HG02571 (cell line): ENCODE data around the gene ASCC2.
A peak's percentile ranks its signal among the peaks of the same experiment; 100 is the strongest.

ENCODE experiments used
- ATAC-seq: cut with Tn5 transposase; IDR thresholded peaks from one replicate; pipeline ENCODE4 v1.9.1; 2021; ENCODE audit warnings: mild to moderate bottlenecking, moderate library complexity; ENCODE audit not compliant: unreplicated experiment

Gene ASCC2

DNA sequence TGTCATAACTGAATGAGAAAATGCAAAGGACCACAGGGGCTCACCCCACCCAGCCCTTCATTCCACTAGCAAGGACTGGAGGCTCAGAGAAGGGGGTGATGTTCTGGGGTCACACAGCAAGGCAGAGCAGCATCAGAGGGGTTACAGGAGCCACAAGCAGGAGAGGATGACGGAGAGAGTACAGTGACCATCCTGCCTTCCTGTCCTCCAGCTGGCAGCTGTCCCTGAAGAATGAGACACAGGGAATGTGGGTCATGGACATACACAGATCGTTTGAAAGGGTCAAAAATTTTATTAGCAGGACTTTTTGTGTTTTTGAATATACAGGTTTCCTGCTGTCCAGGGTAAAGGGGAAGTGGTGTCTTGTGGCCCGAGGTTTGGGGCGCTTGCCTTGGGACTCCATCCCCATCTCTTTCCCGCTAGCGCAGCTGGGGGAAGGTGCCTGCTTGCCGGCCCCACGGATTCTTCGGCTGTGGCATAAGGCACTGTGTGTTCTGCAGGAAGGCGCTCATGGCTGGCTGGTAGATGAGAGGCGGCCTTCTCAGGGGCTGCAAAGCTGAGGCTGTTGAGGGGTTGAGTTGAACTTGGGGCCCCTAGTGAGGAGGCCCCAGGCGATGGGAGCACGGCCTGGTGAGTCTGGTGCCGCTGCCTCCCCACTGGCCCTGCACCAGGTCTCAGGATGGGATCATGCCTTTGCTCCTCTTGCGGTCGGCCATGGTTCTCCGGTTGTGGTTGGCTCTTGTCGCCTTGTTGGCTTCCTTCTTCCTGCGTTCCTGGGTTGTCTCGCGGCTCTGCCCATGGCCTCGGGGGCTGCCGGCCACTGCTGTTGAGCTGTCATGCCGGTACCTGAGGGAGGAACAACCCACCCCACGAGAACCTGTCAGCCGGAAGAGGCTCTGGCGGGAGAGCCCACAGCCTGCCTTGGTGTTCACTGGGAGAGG is 49.5 kb downstream of the ASCC2 start:
- ATAC-seq = no peak

DNA sequence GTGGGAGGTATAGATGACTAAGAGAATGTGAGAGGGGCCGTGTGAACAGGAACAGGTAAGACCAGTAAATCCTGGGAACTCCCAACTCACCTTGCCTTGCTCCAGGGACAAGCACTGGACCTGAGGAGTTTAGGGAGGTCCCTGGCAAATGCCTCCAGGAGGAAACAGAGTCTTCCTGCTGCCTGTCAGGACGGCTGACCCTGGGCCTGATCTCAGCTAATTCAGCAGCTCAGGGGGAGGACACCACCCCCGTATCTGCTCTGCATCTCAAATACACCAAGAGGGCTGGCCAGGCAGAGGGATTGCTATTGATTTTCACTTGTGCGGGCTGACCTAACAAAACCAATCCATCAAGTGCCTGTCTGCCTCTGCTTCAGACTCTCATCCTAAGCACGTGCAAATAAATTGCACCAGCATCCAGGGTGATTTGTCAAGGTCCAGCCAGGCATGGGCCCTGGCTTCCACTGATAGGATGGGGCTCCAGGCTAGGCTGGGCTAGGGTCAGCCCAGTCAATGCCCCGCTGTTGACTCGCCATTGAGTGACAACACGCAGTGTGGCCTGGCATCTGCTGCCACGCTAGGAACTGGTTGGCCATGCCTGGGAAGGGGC is 50.6 kb downstream of the ASCC2 start:
- ATAC-seq = no peak

DNA sequence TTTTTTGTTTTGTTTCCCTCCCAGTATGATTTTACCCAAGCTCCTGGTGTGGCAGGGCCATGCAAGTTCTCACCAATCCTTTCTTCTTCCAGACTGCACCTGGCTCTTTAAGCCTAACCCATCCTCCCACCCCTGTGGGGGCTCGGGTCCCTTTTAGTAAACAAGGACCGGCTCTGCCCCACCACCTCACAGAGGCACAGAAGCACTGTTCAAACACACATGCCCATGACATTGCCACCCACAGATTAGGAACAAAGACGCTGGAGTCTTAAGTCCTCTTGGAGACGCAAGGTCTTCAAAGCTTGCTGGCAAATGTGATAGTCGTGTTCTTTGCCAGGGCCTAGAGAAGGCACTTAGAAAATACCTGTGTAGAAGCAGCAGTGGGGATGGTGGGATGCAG is 52.0 kb downstream of the ASCC2 start:
- ATAC-seq = no peak

DNA sequence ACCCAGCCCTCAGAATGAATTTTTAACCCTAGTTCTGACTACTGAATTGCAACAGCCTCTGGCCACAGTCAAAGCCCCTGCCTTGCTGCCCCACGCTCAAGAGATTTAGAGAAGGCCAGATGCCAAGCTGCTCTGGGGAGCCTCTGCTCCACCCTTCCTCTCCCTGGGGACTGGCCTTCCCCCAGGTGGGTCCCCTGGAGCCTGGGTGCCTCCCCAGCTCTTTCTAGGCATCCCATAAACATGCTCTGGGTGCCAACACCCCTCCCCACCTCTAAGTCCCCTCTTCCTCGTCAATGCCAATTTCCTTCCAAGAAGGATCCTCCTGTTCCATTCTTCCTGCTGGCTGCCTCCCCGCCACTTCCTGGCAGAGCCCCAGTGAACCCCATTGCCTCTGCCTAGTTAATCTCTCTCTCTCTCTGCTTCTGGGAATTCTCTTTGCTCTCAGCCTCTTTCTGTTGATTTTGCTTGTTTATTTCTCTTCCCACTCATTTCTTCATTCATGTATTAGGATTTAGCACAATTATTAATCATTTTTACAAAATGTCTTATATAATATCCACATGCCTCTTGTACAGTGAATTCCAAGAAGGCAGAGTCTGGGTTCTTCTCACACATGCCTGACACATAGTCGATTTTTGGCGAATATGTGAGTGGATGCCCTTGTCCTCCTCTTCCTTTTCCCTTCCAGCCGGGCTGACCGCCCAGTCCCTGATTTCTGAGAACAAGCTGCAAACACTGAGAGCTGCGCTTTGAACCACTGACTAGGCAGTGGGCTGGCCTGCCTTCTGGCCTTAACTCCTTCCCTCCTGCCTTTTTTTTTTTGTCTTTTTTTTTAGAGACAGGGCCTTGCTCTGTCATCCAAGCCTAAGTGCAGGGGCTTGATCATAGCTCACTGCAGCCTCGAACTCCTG is 53.4 kb downstream of the ASCC2 start:
- ATAC-seq = no peak

DNA sequence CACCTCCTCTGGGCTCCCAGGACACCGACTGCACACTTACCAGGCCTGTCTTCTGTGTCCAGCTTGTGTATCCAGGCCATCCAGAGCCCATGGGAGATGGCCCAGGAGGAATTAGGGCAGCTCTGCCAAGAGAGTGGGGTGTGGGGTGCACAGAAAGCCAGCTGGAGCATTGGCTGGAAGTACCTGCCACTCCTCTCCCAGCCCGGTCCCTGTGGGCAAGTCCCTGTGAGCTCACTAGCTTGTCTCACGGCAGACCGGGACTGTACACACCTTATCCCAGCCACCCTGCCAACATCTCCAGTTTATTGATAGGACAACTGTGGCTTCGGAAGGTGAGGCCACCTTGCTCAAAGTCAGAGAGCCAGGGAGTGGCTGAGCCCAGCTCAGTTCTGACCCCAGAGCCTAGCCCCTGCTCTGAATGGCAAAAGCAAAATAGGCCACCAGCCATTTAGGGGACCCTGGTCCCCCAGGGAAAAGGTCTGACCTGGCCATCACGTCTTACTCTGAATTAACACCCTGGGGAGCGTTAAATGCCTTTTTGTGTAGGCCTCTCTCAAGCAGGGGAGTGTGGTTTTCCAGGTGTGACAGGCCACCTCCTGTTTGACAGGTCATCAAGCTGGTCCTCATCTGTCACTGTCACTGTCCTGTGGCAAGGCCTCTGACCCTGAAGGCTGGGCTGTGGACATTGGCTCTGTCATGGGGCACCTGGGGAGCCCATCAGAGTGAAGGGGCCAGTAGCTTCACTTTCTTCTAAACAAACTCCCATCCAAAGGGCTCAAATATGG is 55.8 kb downstream of the ASCC2 start:
- ATAC-seq = no peak

DNA sequence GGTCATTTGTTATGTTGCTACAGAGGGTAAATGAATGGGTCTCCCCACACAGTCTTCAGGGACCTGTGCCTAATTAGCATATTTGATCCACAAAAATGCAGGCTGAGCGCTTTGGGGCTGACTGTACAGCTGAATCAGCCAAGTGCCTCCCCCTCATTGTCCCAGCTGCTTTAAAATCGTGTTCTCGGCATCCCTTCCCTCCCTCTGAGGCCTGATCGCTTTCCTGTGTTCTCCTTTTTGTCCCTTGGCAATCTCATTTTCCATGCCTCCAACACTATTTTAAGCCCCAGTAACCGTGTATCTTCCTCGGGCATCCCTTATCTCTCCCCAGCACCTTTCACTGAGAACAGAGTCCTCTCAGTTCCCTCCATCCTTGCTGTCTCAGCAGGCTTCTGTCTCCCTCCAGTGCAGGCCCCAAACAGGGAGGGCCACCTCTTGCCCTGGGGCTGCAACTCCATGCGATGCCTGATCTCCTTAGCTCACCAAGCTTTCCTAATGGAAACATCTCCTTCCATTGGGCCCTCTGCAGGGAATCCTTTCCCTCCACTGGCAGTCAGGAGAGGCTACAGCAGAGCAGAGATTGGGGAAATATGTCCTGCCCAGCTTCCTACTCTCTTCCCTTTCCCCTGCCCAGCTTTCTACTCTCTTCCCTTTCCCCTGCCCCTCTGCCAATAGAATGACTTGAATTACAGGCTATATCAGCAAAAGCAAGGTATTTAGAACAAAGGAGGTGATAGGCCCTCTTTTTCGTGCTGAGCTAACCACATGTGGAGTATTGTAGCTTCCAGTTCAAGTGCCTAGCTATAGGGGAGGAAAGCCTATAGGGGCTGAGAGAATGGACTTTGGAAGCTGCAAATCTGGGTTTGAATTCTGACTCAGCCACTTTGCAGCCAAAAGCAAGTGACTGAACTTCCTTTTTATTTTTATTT is 57.1 kb downstream of the ASCC2 start:
- no peak for ATAC-seq

DNA sequence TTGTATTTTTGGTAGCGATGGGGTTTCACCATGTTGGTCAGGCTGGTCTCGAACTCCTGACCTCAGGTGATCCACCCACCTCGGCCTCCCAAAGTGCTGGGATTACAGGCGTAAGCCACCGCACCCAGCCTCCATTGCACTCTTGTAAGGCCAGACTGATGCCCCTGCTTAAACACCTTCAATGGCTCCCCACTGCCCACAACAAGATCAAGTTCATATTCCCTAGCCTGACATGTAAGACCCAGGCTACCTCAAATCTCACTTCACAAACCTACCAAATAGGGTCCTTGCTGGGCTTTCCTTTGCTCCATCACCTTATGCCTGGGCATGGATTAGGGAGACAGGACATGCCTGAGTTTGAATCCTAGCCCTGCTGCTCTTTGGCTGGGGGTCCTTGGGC is 57.9 kb downstream of the ASCC2 start:
- no peak for ATAC-seq

DNA sequence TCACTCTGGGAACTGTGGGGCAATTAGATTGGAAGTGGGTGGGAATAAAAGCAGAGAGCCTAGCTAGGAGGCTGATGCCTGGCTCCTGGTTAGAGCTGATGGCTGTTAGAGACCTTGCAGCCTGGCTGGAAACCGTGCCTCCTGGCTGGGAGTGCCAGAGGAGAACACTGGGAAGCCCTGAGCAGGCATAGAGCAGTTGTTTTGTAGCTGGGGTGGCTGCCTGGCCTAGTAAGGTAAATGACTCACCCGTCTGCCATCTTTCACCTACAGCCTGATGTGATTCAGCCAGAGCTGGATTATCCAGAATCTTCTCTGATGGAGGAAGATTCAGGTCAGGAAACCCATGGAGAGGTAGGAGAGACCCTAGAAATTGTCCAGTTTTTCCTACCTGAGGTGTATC is 64.8 kb downstream of the ASCC2 start:
- ATAC-seq = no peak

DNA sequence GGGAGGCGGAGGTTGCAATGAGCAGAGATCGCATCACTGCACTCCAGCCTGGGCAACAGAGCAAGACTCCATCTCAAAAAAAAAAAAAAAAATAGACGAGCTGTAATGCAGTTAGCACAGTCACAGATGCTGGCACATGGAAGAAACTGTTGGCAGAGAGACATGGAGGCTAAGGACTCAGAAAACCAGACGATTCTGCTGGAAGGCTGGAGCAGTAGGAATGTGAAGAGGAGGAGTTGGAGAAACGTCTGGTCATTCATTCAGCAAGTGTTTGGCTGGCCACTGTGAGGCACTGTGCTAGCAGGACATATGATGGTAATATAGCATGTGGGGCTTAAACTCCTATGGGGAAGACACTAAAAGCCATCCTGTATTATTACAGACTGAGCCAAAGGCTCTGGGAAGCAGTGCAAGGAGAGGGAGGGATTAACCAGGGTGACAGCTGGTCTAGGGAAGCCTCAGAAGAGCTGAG is 65.9 kb downstream of the ASCC2 start:
- ATAC-seq = no peak

DNA sequence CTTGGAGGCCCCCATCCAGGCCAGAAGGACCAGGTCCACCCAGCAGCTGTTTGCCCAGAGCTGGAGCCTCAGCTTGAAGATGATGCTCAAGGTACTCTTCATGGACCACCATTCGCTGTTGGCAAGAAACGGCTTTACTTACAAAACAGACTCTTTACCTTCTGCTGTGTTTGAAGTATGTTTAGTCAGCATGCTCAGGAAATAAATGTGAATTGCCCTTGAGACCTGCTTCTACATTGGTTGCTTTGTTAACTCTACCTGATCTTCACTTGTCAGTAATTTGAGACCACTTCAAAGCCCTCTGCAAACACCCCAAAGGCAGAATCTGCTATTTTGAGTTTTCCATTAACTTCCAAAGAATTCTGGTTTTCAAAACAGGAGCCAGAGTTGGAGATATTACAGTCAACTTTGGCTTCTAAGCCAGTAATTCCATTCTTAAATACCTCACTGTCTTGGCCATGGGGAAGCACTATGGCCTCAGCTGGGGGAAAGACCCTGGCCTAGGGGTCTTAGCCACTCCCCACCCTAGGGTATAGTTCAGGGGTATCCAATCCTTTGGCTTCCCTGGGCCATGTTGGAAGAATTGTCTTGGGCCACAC is 68.3 kb downstream of the ASCC2 start:
- no peak for ATAC-seq

DNA sequence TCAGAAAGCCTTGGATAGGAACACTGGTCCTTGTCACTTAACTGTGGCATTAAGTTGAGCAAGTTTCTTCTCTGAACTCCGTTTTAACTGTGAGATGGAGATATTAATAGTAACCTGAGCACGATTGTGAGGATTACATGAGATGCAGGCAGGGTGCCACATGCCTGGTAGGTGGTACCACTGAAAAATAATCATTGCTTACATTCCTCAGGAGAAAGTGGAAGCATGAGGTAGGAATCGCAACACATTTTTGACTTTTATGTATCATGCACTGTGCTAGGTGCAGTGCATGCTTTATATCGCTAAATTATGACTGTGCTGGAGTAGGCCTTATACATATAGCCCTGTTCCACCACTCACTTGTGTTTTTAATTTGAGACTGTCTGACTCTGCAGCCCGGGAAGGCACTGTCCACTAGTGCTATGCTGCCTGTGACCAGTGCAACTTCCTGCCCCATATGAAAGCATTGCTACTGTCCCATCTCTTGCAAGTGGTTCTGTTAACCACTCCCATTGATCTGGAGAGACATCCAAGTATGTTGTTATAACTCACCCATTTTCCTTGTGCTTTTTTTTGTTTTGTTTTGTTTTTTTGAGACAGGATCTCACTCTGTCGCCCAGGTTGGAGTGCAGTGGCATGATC is 69.9 kb downstream of the ASCC2 start:
- ATAC-seq = no peak

DNA sequence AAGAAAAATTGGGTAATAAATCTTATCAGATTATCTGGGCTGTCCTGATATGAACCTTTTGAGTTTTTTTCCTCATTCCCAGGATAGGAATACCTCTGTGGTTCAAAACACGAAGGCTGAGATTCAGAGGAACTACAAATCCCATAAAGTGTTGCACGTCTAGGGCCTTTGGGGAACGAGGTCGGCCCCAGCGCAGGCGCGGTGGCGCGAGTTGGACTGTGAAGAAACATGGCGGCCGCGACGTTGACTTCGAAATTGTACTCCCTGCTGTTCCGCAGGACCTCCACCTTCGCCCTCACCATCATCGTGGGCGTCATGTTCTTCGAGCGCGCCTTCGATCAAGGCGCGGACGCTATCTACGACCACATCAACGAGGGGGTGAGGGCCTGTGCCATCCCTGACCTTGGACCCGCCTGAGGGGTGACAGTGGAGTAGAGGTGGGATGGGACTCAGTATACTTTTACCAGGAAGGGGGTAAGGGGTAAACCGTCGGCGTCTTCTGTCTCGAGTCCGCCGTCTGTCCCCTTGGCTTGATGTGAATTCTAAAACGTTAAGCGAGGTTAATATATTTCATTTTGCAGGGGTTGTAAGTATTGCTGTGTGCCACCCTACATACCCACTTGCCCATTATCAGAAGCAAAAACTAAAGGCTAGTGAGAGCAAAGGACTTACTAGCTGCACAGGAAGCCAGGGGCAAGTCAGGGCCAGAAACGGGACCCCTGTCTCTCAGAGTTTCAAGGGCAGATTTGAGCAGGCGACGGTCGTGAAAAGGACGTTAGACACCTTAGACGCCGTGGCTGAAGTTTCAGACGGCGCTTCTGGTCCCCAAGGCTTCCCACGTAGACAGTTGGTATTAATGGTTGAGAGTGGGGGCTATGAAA is 70.7 kb downstream of the ASCC2 start, which contains the start of gene UQCR10:
TSS of gene UQCR10 (plus strand) at position 199 of the 881 bp plus-strand sequence. CDS start at position 229, 30 bp downstream.
- peak; percentile 66 for ATAC-seq

DNA sequence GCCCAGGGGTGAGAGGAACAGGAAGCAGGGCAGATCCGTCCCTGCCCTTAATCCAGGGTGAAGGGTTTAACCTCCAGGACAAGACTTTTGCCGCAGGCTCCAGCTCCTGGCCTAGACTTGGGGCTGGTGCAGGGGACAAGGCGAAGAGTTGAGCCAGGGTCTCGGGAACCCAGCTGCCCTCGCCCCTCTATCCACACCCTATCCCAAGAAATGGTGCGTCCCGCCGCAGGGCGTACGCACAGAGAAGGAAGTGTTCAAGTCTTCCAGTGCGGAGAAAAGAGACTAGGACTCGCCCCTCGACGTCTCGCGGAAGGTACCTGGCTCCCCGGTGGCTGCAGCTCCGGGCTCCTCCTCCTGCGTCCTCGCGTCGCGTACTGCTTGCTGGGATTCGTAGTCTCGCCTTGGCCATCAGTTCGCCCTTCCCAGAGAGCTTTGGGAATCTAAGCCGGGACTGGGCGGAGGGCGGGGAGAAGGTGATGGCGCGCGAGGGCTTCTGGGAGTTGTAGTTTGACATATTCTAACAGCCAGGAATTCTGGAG is 71.4 kb downstream of the ASCC2 start, which contains the start of gene ZMAT5:
TSS of gene ZMAT5 (minus strand) at position 376 of the 539 bp plus-strand sequence. CDS start 18,463 bp downstream, outside the sequence.
- peak; percentile 86 for ATAC-seq

DNA sequence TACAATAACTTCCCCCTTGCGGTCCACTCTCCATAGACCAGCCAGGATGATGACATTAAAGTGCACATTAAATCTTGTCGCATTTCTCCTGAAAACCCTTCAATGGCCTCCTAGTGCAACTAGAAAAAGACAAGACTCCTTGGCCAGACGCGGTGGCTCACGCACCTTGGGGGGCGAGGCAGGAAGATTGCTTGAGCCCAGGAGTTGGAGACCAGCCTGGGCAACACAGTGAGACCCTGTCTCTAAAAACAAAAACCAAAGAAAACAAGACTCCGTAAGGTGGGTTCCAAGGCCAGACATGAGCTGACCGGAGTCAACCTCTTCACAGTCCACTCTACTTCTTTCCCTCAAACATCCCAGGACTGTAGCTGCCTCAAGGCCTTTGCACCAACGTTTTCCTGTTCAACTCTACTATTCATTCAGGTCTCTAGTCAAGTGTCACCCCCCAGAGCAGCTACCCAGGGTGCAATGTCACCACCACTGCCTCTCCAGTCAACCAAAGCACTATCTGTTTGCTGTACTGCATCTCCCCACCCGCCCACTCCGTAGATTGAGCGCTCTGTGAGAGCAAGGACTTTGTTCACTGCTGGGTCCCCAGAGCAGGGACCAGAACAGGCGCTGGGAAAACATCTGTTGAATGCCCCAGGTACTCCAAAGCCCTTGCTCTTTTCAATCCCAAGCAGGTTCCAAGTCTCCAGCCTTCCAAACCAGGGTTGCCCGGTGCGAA is 72.0 kb downstream of the ASCC2 start:
- peak; percentile 4 for ATAC-seq

DNA sequence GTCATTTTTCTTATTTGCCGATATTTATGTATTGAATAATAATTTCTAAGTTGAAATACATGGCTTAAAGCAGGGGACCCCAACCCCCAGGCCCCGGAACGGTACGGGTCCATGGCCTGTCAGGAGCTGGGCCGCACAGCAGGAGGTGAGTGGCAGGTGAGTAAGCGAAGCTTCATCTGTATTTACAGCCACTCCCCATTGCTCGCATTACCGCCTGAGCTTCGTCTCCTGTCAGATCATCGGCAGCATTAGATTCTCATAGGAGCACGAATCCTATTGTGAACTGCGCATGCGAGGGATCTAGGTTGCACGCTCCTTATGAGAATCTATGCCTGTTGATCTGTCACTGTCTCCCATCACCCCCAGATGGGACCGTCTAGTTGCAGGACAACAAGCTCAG is 75.8 kb downstream of the ASCC2 start:
- no peak for ATAC-seq

DNA sequence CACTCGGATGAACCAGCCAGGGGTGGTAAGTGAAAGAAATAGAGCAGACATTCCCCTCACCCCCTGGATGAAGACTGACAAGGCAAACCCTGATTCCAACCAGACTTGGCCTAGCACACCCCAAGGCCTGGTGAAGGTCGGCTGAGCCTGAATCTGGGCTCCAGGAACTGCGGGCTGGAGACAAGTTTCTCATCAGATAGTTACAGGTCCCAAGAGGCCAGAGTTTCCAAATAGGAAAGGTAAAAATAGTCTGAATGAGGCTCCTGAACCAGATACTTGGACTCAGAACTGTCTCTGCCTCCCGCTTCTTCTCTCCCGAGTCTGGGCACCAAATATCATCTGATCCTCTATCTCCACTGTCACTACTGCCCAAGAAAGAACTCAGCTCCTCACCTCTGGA is 79.1 kb downstream of the ASCC2 start:
- ATAC-seq = no peak
